ENCODE measurements around the gene MAG. TPM values are rescaled to one million over a fixed set of nuclear protein-coding genes. Genes with fewer than 3 reads are reported as not detected.

The MAG gene
- total and polyA plus RNA-seq, 9 of the 15 experiments (the other 6 are each of a cell fraction or from before 2014, with no cell fraction given) = 0.11 to 10.0 (median 1.6) TPM

GRCh38 chr19:35249146-35249847 lies 42.7 kb upstream of the MAG start (continued):
- TF ChIP-seq E2F4 (CRISPR knock-in tag; IDR thresholded peaks at IDR 0.05; ENCODE audit: low read depth) (no peak), ZBTB33 (CRISPR knock-in tag; IDR thresholded peaks at IDR 0.05) (no peak), ZEB2 (IDR thresholded peaks at IDR 0.05) (peak; percentile 58; the same call in 1 of the 2 replicates), ZNF75A (CRISPR knock-in tag; IDR thresholded peaks at IDR 0.05) (no peak), THRAP3 (IDR thresholded peaks at IDR 0.05; ENCODE audit: borderline replicate concordance) (no peak), FOXK2 (conservative IDR thresholded peaks at IDR 0.05 in 1 of 2, IDR thresholded peaks at IDR 0.05 in 1 of 2; ENCODE audit: low read depth in 2 of 2) (no peak), SAP30 (IDR thresholded peaks at IDR 0.05; ENCODE audit: borderline replicate concordance, insufficient read depth, low read depth, low read length, poor library complexity, severe bottlenecking) (peak; percentile 53), CHD1 (IDR thresholded peaks at IDR 0.05; ENCODE audit: low read length) (peak; percentile 82), TAL1 (IDR thresholded peaks at IDR 0.05) (no peak), ZNF318 (IDR thresholded peaks at IDR 0.05; ENCODE audit: borderline replicate concordance in 1 of 2, low read depth in 1 of 2) (no peak), ZBTB7A (IDR thresholded peaks at IDR 0.05; ENCODE audit: borderline replicate concordance, control insufficient read depth, low read depth, low read length) (peak; percentile 48; the same call in 1 of the 2 replicates), SP1 (CRISPR knock-in tag; IDR thresholded peaks at IDR 0.05) (no peak), SRF (CRISPR knock-in tag; IDR thresholded peaks at IDR 0.05) (no peak)
- TF ChIP-seq, protein P1, sequence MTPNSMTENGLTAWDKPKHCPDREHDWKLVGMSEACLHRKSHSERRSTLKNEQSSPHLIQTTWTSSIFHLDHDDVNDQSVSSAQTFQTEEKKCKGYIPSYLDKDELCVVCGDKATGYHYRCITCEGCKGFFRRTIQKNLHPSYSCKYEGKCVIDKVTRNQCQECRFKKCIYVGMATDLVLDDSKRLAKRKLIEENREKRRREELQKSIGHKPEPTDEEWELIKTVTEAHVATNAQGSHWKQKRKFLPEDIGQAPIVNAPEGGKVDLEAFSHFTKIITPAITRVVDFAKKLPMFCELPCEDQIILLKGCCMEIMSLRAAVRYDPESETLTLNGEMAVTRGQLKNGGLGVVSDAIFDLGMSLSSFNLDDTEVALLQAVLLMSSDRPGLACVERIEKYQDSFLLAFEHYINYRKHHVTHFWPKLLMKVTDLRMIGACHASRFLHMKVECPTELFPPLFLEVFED (CRISPR knock-in tag; conservative IDR thresholded peaks at IDR 0.05) = no peak

Measured in K562 (cell line).